Measurements from ENCODE around the gene MOGAT2.

DNA sequence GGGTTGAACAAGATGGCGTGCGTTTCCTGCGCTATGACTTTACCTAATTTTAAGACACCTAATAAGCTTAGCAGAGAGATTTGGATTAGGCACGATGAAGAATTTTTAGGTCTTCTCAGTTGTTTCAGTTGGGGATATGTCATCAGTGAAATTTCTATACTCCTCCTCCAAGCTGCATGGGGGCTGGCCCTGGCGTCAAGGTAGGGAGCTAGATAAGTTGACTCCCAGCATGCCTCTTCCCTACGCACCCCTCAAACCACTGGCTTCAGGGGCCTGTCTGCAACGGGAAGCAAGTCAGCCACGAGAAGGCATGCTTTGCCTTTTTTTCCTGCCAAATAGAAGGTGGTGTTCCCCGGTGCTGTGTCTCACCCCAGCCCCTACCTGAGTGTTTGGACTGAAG, 64.2 kb downstream of the MOGAT2 start:
- TF ChIP-seq CTCF (conservative IDR thresholded peaks at IDR 0.05; ENCODE audit: low read depth, low read length) (no peak), EZH2 (IDR thresholded peaks at IDR 0.05; ENCODE audit: low read length, unreplicated experiment) (no peak)
